GM13976 (cell line): ENCODE results near the gene PRKCA.

Experiments used
- DNase-seq: peaks from one replicate; pipeline ENCODE4 v3.0.0; 2012; ENCODE audit warnings: low spot score
- in situ Hi-C: fragments of 300-500 bp; cut with MboI; formaldehyde crosslinking; loops from one replicate; pipeline ENCODE4 v1.12.0; 2022; ENCODE audit warnings: low sequenced_read_pairs, mixed read lengths, inconsistent platforms; ENCODE audit not compliant: unreplicated experiment
- TF ChIP-seq, protein P1 (sequence below): IDR thresholded peaks from 2 replicates; pipeline ENCODE4 v1.5.1; 2012; ENCODE audit warnings: borderline replicate concordance, mild to moderate bottlenecking; ENCODE audit not compliant: insufficient read depth; ENCODE audit errors: extremely low read depth, missing control alignments, control extremely low read depth

The PRKCA gene

DNA sequence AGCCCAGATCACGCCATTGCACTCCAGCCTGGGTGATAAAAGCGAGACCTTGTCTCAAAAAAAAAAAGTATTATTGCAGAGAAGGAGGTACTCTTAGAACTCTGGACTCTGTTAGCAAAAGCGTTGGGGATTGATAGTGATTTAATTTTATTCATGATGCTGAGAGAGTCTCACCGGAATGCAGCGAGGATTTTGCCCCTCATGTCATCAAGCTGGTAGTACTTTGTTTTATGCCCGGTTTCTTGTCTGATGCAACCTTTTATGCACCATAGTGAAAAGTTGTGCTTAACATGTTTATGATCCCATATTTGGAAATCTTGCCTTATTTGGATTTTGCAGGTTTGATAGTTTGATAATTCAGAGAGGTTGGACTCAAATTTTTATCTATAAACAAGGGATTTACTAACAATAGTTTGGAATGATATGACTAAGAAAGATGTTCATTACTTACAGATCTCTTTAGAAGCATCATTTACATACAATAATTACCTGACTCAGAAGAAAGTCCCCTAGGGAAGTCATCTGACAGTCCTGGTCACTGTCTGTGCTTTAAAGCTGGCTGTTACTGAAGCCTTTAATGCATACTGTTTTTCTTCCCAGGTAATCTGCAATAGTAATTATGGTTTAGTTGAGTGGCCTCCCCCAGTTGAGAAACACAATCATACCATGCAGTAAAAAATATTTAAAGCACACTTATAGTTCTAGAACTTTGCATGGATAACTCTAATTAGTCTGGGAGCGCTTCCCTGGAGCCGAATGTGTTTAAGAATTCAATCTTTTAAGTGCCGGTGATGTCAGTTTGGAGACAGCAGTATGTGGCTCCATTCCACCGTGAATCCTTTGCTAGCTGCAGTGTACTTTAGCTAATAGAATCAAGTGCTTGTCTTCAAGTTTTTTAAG lies 120.9 kb downstream of the PRKCA start:
- DNase-seq, result no peak
- TF ChIP-seq, protein P1, sequence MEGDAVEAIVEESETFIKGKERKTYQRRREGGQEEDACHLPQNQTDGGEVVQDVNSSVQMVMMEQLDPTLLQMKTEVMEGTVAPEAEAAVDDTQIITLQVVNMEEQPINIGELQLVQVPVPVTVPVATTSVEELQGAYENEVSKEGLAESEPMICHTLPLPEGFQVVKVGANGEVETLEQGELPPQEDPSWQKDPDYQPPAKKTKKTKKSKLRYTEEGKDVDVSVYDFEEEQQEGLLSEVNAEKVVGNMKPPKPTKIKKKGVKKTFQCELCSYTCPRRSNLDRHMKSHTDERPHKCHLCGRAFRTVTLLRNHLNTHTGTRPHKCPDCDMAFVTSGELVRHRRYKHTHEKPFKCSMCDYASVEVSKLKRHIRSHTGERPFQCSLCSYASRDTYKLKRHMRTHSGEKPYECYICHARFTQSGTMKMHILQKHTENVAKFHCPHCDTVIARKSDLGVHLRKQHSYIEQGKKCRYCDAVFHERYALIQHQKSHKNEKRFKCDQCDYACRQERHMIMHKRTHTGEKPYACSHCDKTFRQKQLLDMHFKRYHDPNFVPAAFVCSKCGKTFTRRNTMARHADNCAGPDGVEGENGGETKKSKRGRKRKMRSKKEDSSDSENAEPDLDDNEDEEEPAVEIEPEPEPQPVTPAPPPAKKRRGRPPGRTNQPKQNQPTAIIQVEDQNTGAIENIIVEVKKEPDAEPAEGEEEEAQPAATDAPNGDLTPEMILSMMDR, result no peak
- in situ Hi-C loops, result no loop called here

DNA sequence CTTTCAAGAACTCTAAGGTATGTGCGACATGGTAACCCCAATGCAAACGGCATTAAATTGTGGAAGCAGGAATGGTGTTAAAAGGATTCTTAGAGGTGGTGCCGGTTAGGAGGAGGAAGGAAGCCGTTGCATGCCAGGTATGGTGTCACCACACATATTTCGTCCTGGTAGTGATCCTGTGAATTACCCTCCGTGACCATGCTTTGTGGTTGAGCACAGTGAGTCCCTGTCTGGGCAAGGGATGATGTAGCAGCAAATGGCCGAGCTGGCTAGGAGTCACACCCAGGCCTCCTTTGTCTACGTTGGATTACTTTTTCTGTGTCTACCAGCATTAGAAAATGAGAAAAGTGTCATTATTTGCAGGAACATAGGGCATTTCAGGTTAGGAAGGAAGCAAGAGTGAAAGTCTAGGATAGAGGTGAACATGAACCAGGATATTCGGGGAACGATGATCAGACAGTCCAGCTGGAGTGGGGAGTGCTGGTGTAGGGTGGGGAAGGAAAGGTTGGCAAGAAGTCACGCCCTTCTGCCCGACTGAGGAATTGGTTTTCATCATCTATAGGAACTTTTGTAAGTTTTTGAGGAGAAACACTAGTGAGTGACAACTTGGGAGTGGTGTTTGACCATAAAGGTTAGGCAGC lies 123.5 kb downstream of the PRKCA start:
- in situ Hi-C loops, result no loop called here
- TF ChIP-seq, protein P1, result no peak
- no peak for DNase-seq

DNA sequence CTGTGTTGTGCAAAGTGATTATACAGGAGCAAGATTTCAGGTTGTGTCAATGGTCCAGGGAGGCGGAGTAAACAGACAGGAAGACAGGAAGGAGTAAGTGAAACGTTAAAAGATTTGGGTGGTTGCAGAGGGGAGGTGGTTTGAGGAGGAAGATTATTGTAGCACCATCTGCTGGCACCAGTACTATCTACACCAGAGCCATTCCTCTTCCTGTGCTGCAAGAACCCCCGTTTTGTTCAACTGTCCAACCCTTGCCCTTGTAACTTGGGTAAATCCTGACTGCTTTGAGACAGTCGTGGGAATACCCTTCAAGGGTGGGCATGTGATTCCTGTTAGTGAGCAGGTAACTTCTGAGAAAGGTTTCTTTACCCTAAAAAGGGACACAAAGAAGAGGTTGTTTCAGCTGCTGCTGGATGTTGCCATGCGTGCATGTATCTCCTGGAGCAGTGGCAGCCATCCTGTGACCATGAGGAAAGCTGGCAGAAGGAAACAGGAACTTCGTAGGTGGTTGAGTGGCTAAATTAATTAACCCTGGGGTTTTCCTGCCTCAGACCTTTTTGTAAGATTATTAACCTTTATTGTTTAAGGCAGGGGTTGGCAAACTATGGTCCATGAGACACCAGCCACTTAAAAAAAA lies 124.1 kb downstream of the PRKCA start:
- in situ Hi-C loops, result no loop called here
- peak; percentile 28 for DNase-seq
- TF ChIP-seq, protein P1, result no peak

DNA sequence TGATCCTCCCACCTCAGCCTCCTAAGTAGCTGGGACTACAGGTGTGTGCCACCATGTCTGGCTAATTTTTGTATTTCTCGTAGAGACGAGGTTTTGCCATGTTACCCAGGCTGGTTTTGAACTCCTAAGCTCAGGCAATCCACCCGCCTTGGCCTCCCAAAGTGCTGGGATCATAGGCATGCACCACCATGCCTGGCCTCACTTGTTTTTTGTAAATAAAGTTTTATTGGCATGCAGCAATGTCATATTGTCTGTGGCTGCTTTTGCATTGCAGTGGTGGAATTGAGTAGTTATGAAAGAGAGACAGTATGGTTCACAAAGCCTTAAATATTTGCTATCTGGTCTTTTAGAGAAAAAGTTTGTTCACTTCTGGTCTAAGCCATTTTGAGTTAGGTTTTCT lies 124.7 kb downstream of the PRKCA start:
- TF ChIP-seq, protein P1, result no peak
- in situ Hi-C loops, result no loop called here
- DNase-seq, result no peak

DNA sequence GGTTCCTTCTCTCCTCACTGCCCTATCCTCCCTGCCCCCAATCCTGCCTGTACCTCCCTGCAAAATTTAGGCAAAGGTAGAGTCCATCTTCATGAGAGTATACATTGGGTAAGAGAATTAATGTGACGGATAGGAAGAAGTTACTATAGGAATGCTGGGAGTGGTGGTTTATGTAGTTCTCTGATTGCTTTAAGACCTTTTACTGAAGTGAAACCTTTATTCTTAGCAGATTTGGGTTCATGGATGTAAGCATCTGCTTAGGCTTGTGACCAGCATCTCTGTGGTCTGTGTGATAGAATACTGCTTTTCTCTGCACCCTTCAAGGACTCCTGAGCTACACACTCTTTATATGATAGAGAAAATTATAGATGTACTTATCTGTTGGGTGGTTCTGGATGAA lies 127.3 kb downstream of the PRKCA start:
- TF ChIP-seq, protein P1, result no peak
- in situ Hi-C loops, result no loop called here
- DNase-seq, result no peak
